Measurements from ENCODE around the gene AKNA. TPM values are rescaled to one million over a fixed set of nuclear protein-coding genes. Genes with fewer than 3 reads are reported as not detected.

AKNA gene
- total RNA-seq, 2 donors from 2014 or later, result 3.1 to 7.8 TPM

DNA sequence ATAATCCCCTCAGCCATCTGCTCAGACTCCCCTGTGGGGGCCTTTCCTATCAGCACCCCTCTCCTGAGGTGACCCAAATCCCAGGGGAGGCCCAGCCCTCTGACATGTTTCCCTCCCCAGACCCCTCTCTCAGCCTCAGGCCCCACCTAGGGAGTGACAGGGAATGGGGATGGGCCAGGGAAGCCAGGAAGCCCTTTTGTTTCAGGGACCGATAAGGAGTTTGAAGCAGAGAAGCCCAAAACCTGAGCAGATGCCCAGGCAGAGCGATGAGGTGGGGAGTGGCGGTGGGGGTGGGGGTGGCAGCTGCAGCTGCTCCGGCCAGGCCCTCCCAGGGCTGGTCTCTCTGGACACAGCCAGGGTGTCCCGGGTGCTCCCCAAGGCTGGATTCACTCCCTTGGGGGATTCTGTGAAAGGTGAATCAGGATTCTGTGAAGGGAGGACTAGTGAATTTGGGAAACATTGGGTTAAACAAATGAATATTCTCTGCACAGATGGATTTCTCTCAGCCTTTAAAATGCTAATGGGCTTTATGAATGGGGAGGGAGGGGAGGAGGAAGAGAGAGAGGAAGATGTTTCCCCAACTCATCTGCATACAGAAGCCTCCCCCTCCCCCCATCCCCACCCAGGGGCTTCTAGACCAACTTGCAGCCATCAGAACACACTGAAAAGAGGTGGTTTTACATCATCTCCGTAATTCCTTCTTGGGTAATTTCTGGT is 17.4 kb downstream of the AKNA start:
- H3K27ac ChIP-seq, result no peak overlapping the region

DNA sequence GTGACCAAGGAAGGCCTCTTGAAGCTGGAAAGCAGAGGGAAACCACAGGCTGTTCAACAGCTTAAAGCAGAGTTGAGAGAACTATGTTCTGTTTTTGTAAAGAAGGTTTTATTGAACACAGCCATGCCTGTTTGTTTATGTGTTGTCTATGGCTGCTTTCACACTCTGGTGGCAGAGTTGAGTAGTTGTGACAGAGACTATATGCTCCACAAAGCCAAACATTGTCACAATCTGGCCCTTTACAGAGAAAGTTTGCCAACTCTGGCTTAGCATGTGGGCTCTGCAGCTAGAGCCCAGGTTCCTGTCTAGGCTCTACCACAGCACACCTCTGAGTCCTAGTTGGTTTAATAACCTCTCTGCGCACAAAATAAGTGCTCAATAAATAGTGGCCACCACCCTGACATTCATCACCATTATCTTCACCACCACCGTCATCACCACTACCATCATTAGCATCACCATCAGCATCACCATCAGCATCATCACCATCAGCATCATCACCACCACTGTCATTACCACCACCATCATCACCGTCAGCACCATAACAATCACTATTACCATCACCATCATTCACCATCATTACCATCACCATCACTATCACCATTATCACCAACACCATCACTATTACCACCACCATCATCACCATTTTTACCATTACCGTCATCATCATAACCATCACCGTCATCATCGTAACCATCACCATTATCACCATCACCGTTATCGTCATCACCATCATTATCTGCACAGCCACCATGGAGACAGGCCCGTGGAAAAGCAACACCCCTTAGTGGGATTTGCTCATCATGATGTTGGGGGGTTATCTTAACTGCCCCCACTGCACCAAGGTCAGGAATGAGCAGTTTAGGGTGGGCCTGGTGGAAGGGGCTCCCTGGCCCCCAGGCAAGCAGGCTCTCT is 18.3 kb downstream of the AKNA start:
- H3K9me3 ChIP-seq, result no peaks in the 10 kb centered on the region
- H3K4me3 ChIP-seq, result no peak overlapping the region
- peaks cover 26% of the 10 kb centered on the region for H3K36me3 ChIP-seq
- no peak for DNase-seq (ENCODE audit: low spot score)
- TF ChIP-seq CTCF (IDR thresholded peaks at IDR 0.05), result no peak
- no peak overlapping the region for H3K27ac ChIP-seq
- no peaks in the 10 kb centered on the region for H3K27me3 ChIP-seq
- H3K4me1 ChIP-seq, result peaks cover 0 to 22% of the 10 kb centered on the region in 2 donors

More for the DNA sequence above, 17.4 kb downstream of the AKNA start:
- H3K4me3 ChIP-seq, result no peak overlapping the region
- H3K4me1 ChIP-seq, result peaks cover 0 to 22% of the 10 kb centered on the region in 2 donors
- no peak for TF ChIP-seq CTCF (IDR thresholded peaks at IDR 0.05)
- H3K27me3 ChIP-seq, result no peaks in the 10 kb centered on the region
- no peaks in the 10 kb centered on the region for H3K9me3 ChIP-seq
- peaks cover 23% of the 10 kb centered on the region for H3K36me3 ChIP-seq
- no peak for DNase-seq (ENCODE audit: low spot score)

DNA sequence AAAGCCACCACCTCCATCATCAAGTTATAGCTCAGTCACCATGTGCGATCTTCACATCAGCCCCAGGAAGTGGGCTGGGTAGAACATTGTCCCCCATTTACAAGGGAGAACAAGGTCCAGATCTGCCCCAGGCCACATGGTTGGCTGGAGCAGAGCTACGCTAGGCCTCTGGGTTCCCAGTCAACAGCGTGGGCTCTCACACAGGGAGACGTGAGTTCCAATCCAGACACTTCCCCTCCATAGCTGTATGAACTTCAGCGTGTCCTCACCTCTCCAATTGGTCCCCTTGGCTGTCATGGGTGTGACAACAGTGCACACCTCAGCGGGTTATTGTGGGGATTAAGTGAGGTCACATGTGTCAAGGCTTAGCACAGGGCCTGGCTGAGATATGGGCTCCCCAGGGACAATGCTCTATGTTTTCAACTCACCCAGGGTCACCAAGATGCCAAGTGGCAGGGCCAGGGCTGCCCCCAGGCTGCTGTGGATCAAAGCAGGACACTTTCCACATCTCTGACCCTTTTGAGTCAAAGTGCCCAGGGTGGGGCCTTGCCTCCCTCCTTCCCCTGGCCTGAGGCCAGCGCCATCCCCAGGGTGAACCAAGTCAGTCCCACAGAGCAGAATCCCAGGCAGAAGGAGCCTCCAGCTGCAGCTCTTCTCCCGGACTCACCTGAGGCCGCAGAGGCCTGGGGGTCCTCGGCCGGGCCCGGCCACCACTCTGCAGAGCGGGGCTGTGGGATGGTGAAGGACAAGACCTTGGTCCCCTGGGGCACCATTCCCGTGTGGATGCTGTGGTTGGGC is 19.8 kb downstream of the AKNA start:
- TF ChIP-seq CTCF (IDR thresholded peaks at IDR 0.05), result no peak
- DNase-seq (ENCODE audit: low spot score), result no peak
- H3K9me3 ChIP-seq, result no peaks in the 10 kb centered on the region
- no peak overlapping the region for H3K4me3 ChIP-seq
- H3K27me3 ChIP-seq, result no peaks in the 10 kb centered on the region
- H3K27ac ChIP-seq, result no peak overlapping the region
- H3K4me1 ChIP-seq, result peaks cover 0 to 21% of the 10 kb centered on the region in 2 donors
- peaks cover 33% of the 10 kb centered on the region for H3K36me3 ChIP-seq

DNA sequence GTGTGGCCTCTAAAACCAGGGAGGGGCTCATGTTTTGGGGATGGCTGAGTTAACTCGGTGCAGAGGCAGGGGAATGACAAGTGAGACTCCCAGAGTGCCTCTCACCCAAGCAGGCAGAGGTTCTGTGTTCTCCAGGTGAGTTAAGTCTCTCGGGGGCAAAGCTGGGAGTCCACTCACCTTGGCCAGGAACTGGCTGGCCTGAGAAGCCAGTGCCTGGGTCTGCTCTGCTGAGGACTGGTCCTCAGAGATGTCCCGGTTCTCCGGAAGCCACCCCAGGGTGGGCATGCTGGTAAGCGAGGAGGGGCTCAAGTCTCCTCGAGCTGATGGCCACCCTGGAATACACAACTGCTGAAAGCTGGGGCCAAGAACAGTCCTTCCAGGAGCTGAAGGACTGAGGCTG is 20.4 kb downstream of the AKNA start:
- H3K9me3 ChIP-seq, result no peaks in the 10 kb centered on the region
- TF ChIP-seq CTCF (IDR thresholded peaks at IDR 0.05), result no peak
- peaks cover 0 to 15% of the 10 kb centered on the region in 2 donors for H3K4me1 ChIP-seq
- H3K36me3 ChIP-seq, result peaks cover 39% of the 10 kb centered on the region
- no peak overlapping the region for H3K27ac ChIP-seq
- no peak for DNase-seq (ENCODE audit: low spot score)
- no peak overlapping the region for H3K4me3 ChIP-seq
- no peaks in the 10 kb centered on the region for H3K27me3 ChIP-seq

DNA sequence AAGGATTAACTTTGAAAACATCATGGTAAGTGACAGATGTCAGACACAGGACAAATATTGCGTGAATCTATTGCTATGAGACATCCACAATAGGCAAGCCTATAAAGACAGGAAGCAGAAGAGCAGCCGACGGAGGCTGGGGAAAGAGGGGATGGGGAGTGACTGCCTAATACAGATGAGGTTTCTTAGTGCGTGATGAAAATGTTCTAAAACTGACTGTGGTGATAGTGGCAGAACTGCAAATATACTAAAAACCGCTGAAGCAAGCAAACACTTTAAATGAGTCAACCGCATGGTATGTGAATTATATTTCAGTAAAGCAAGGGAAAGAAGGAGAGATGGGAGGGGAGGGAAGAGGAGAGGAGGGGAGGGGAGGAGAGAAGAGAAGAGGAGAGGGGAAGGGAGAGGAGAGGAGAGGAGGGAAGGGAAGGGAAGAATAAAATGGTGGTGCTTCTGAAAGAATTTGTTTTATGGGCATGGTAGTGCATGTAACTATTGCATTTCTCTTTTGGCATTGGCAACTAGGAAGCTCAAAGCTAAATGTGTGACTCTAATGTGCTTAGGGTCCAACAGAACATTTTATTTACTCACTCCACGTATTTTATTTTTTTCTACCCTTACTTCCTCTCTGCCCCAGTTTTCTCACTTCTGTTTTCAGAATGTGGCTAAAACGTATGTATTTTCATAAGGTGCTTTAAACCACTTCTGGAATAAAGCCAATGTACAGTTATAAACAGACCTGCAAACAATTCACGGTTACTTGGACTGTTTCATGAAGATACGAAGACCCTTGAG is 21.3 kb downstream of the AKNA start:
- H3K27ac ChIP-seq, result no peak overlapping the region
- TF ChIP-seq CTCF (IDR thresholded peaks at IDR 0.05), result no peak
- DNase-seq (ENCODE audit: low spot score), result no peak
- no peak overlapping the region for H3K4me3 ChIP-seq
- peaks cover 48% of the 10 kb centered on the region for H3K36me3 ChIP-seq
- H3K9me3 ChIP-seq, result no peaks in the 10 kb centered on the region
- peaks cover 0 to 7% of the 10 kb centered on the region in 2 donors for H3K4me1 ChIP-seq
- H3K27me3 ChIP-seq, result no peaks in the 10 kb centered on the region

All from right atrium auricular region (tissue), 2 donors.